Stimulated activated CD4-positive, alpha-beta T cell treated with anti-CD3 and anti-CD28 coated beads, Interleukin-1b, Interleukin-23, amount 100 ng/mL, for 48 hours (primary cell): ENCODE measurements around the gene LRRC40.

Experiments
- DNase-seq: peaks from one replicate; pipeline ENCODE4 v3.0.0-alpha.2; 2020

Gene LRRC40

GRCh38 chr1:70103770-70104169 is 101.6 kb downstream of the LRRC40 start:
- no peak for DNase-seq

- DNase-seq = no peak
Observed at GRCh38 chr1:70101774-70102173, 103.6 kb downstream of the LRRC40 start.

GRCh38 chr1:70101231-70101630 is 104.1 kb downstream of the LRRC40 start:
- no peak for DNase-seq
